NCI-H226 (cell line): ENCODE measurements around the gene PLPP2.
"Not testable (repeated sequence)": the region's sequence is repeated elsewhere in the genome, so short reads cannot be mapped to it uniquely, and the experiment has no call there.

ENCODE experiments used
- DNase-seq: peaks from one replicate; pipeline ENCODE4 v3.0.0-alpha.2; 2015

The PLPP2 gene

DNA sequence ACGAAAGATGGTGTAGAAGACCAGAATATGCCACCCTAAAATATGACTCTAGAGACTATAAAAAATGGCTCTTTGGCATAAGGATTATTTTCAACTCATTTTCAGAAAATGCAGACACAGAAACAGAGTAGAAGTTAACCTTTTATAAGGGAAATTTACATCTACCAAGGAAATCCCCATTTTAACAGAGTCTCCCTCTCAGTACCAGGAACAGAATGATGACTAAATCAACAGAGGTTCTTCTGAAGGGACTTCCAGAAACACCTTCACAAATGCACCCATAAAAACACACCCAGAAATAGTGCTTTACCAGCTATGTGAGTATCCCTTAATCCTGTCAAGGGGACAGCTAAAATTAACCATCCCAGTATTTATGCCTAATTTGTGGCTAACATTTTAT, 29.1 kb downstream of the PLPP2 start:
- DNase-seq: no peak

- not testable (repeated sequence) for DNase-seq
These were observed 34.4 kb downstream of the PLPP2 start for GRCh38 chr19:256804-257203.

DNA sequence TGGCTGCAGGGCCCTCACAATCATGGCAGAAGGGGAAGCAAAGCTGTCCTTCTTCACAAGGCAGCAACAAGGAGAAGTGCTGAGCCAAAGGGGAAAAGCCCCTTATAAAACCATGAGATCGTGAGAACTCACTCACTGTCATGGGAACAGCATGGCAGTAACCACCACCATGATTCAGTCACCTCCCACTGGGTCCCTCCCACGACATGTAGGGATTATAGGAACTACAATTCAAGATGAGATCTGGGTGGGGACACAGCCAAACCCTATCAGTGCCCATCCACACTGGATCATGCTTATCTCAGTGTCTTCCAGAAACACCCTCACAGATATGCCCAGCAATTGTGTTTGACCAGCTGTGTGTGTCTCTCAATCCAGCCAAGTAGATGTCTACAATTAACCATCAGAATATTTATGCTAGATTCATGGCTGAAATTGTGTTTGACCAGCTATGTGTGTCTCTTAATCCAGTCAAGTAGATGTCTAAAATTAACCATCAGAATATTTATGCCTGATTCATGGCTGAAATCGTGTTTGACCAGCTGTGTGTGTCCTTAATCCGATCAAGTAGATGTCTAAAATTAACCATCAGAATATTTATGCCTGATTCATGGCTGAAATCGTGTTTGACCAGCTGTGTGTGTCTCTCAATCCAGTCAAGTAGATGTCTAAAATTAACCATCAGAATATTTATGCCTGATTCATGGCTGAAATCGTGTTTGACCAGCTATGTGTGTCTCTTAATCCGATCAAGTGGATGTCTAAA, 38.6 kb downstream of the PLPP2 start:
- not testable (repeated sequence) for DNase-seq

GRCh38 chr19:246551-246950, 44.7 kb downstream of the PLPP2 start:
- no peak for DNase-seq

GRCh38 chr19:245900-246299, 45.3 kb downstream of the PLPP2 start:
- not testable (repeated sequence) for DNase-seq

DNA sequence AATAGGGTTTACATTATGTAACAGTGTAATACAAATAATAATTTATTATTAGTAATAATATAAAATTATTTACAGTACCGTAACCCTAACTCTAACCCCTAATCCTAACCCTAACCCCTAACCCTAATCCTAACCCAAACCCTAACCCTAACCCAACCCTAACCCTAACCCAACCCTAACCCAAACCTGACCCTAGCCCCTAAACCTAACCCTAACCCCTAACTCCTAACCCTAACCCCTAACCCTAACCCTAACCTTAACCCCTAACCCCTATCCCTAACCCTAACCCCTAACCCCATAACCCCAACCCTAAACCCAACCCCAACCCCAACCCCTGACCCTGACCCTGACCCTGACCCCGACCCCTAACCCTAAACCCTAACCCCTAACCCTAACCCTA, 45.7 kb downstream of the PLPP2 start:
- no peak for DNase-seq
